HCT116 (cell line): ENCODE measurements around the gene ABCA8. TPM values are rescaled to one million over a fixed set of nuclear protein-coding genes. Genes with fewer than 3 reads are reported as not detected.
"Not testable (repeated sequence)": the region's sequence is repeated elsewhere in the genome, so short reads cannot be mapped to it uniquely, and the experiment has no call there.

Source experiments
- ATAC-seq: fragments of 200-7000 bp; cut with Tn5 transposase; 2 replicates; pipeline ENCODE4 v1.9.1; 2020; ENCODE audit warnings: mild to moderate bottlenecking, moderate library complexity
- BruUV-seq: library from RNA; stranded (reverse); fragments of 400-500 nt; replicated peaks from 2 replicates; lab custom pipeline; 2021; lab: Mats Ljungman, UMichigan
- CTCF ChIA-PET: fragments of 300-600 bp; sonication (Branson Sonifier 250); formaldehyde crosslinking; loops from one replicate; lab custom pipeline; 2021; ENCODE audit warnings: antibody characterized with exemption; lab: Charles Lee
- POLR2A ChIA-PET: fragments of 300-600, 350-600 bp; sonication (Branson Sonifier 250); formaldehyde crosslinking; loops from one replicate; lab custom pipeline; 2021; ENCODE audit warnings: antibody characterized with exemption; lab: Charles Lee
- RAD21 ChIA-PET, 2 experiments: fragments of 300-600 bp; sonication (Branson Sonifier 250); formaldehyde crosslinking; loops; one replicate each; lab custom pipeline; 2023; ENCODE audit warnings: low total read pairs in 2 of 2; ENCODE audit not compliant: uncharacterized antibody in 2 of 2, unreplicated experiment in 2 of 2, low non-redundant PET in 1 of 2; lab: Charles Lee
- DNase-seq: peaks from one replicate; pipeline ENCODE4 v3.0.0-alpha.2; 2010; ENCODE audit warnings: low read depth, low spot score
- H2AFZ ChIP-seq: fragments of 200-600 bp; shearing (Covaris generic), sonication (generic); 2 replicates; pipeline ENCODE4 v1.6.1; 2017; ENCODE audit warnings: low read depth, mixed run types, mixed read lengths, antibody characterized with exemption, low read length; ENCODE audit not compliant: poor library complexity, severe bottlenecking
- H3K27ac ChIP-seq: 2 replicates; pipeline ENCODE4 v1.5.1; 2012; ENCODE audit warnings: low read depth, low read length
- H3K27me3 ChIP-seq: fragments of 200-600 bp; sonication (generic); 2 replicates; pipeline ENCODE4 v1.6.1; 2016; ENCODE audit warnings: mixed run types, low read length, mixed read lengths; ENCODE audit not compliant: insufficient read depth
- H3K36me3 ChIP-seq, 2 experiments: fragments of 200-500 bp in 1 of 2; fragments of 200-600 bp in 1 of 2; sonication (Bioruptor generic) in 1 of 2; sonication (generic) in 1 of 2; 2 replicates each; pipeline versions ENCODE4 v1.5.1 to v1.6.1; 2014 to 2016; ENCODE audit warnings: low read length in 2 of 2, inconsistent platforms in 1 of 2, mixed read lengths in 1 of 2, mixed run types in 1 of 2; ENCODE audit not compliant: insufficient read depth in 2 of 2, control insufficient read depth in 1 of 2
- H3K4me1 ChIP-seq, 2 experiments: fragments of 200-600 bp in 1 of 2; sonication (generic) in 1 of 2; 2 replicates each; pipeline versions ENCODE4 v1.5.1 to v1.6.1; 2012 to 2017; ENCODE audit warnings: low read length in 2 of 2, inconsistent platforms in 1 of 2, mild to moderate bottlenecking in 1 of 2, mixed read lengths in 1 of 2, mixed run types in 1 of 2, moderate library complexity in 1 of 2; ENCODE audit not compliant: insufficient read depth in 2 of 2, control insufficient read depth in 1 of 2
- H3K4me2 ChIP-seq: fragments of 200-600 bp; sonication (generic); 2 replicates; pipeline ENCODE4 v1.6.1; 2017; ENCODE audit warnings: mixed run types, low read length, mixed read lengths
- H3K4me3 ChIP-seq, 2 experiments: fragments of 200-600 bp in 1 of 2; sonication (generic) in 1 of 2; replicated peaks in 1 of 2; 2 replicates each; pipeline ENCODE4 v1.5.1; 2011 to 2016; ENCODE audit warnings: low read length in 2 of 2, control low read depth in 1 of 2, low read depth in 1 of 2, mild to moderate bottlenecking in 1 of 2, mixed read lengths in 1 of 2, mixed run types in 1 of 2
- H3K79me2 ChIP-seq: fragments of 200-600 bp; sonication (generic); 2 replicates; pipeline ENCODE4 v1.6.1; 2017; ENCODE audit warnings: mild to moderate bottlenecking, mixed run types, low read length, moderate library complexity, mixed read lengths; ENCODE audit not compliant: insufficient read depth
- H3K9ac ChIP-seq: fragments of 200-600 bp; sonication (generic); 2 replicates; pipeline ENCODE4 v1.6.1; 2016; ENCODE audit warnings: low read length, mixed read lengths
- H3K9me2 ChIP-seq: fragments of 200-600 bp; sonication (generic), shearing (Covaris generic); 2 replicates; pipeline ENCODE4 v1.6.1; 2017; ENCODE audit warnings: mixed run types, mild to moderate bottlenecking, moderate library complexity; ENCODE audit not compliant: insufficient read depth
- H3K9me3 ChIP-seq, 2 experiments: fragments of 200-500 bp in 1 of 2; fragments of 200-600 bp in 1 of 2; sonication (Bioruptor generic) in 1 of 2; sonication (generic) in 1 of 2; 2 replicates each; pipeline ENCODE4 v1.6.1; 2014 to 2017; ENCODE audit warnings: low read length in 2 of 2, mixed read lengths in 2 of 2, inconsistent platforms in 1 of 2, low read depth in 1 of 2, mild to moderate bottlenecking in 1 of 2, mixed run types in 1 of 2, moderate library complexity in 1 of 2; ENCODE audit not compliant: control insufficient read depth in 1 of 2, insufficient read depth in 1 of 2
- H4K20me1 ChIP-seq: fragments of 200-600 bp; sonication (generic), shearing (Covaris generic); 2 replicates; pipeline ENCODE4 v1.6.1; 2017; ENCODE audit warnings: mixed run types, mild to moderate bottlenecking, moderate library complexity; ENCODE audit not compliant: insufficient read depth
- CBX3 ChIP-seq: IDR thresholded peaks from 2 replicates; pipeline ENCODE4 v1.6.1; 2012; ENCODE audit warnings: low read depth
- CEBPB ChIP-seq: IDR thresholded peaks from 2 replicates; pipeline ENCODE4 v1.6.1; 2012; ENCODE audit warnings: low read depth
- EGR1 ChIP-seq: IDR thresholded peaks from 2 replicates; pipeline ENCODE4 v1.6.1; 2012; ENCODE audit warnings: low read depth
- ELF1 ChIP-seq: IDR thresholded peaks from 2 replicates; pipeline ENCODE4 v1.6.1; 2012; ENCODE audit warnings: low read depth, borderline replicate concordance
- EZH2 ChIP-seq: fragments of 200-600 bp; sonication (generic); IDR thresholded peaks from 2 replicates; pipeline ENCODE4 v1.6.1; 2017; ENCODE audit warnings: antibody characterized with exemption, mixed run types
- EZH2phosphoT487 ChIP-seq: fragments of 200-600 bp; IDR thresholded peaks from 2 replicates; pipeline ENCODE4 v1.6.1; 2018; ENCODE audit warnings: antibody characterized with exemption, borderline replicate concordance
- JUND ChIP-seq: IDR thresholded peaks from 2 replicates; pipeline ENCODE4 v1.6.1; 2012
- POLR2A ChIP-seq: IDR thresholded peaks from 2 replicates; pipeline ENCODE4 v1.7.0; 2011; ENCODE audit warnings: borderline replicate concordance; ENCODE audit not compliant: insufficient read depth, insufficient read length; ENCODE audit errors: extremely low read depth
- POLR2AphosphoS5 ChIP-seq: IDR thresholded peaks from 2 replicates; pipeline ENCODE4 v1.6.1; 2011; ENCODE audit warnings: mild to moderate bottlenecking, low read depth, low read length, moderate library complexity
- RAD21 ChIP-seq: IDR thresholded peaks from 2 replicates; pipeline ENCODE4 v1.6.1; 2012; ENCODE audit warnings: low read depth, mild to moderate bottlenecking
- SP1 ChIP-seq: IDR thresholded peaks from 2 replicates; pipeline ENCODE4 v1.6.1; 2012; ENCODE audit warnings: low read depth
- SRF ChIP-seq: IDR thresholded peaks from 2 replicates; pipeline ENCODE4 v1.6.1; 2012; ENCODE audit warnings: low read depth
- TCF7L2 ChIP-seq: IDR thresholded peaks from 2 replicates; pipeline ENCODE4 v1.7.0; 2011; ENCODE audit warnings: borderline replicate concordance, inconsistent platforms; ENCODE audit not compliant: insufficient read depth, insufficient read length; ENCODE audit errors: extremely low read depth
- ZNF274 ChIP-seq: fragments of 200-500 bp; sonication (Bioruptor generic); IDR thresholded peaks from 2 replicates; pipeline ENCODE4 v1.6.1; 2014; ENCODE audit warnings: mild to moderate bottlenecking, low read depth, low read length, inconsistent platforms
- intact Hi-C: fragments of 100-400 bp; cut with micrococcal nuclease; formaldehyde crosslinking; loops from 2 replicates; pipeline ENCODE4 v1.10.0; 2022
- total RNA-seq: library from RNA; stranded (reverse); gene quantifications from one replicate; pipeline ENCODE4 v1.2.1, GENCODE V29; 2021; ENCODE audit not compliant: unreplicated experiment
- TF ChIP-seq, protein P1 (sequence below): IDR thresholded peaks from 2 replicates; pipeline ENCODE4 v1.6.1; 2012
- TF ChIP-seq, protein P2 (sequence below): IDR thresholded peaks from 2 replicates; pipeline ENCODE4 v1.6.1; 2012; ENCODE audit warnings: low read depth
- TF ChIP-seq, protein P3 (sequence below), 3 experiments: fragments of 200-600 bp in 1 of 3; sonication (generic) in 1 of 3; IDR thresholded peaks in 2 of 3; conservative IDR thresholded peaks in 1 of 3; 2 replicates each; pipeline ENCODE4 v1.5.1; 2012 to 2017; ENCODE audit warnings: low read depth in 2 of 3, low read length in 2 of 3, antibody characterized with exemption in 1 of 3, borderline replicate concordance in 1 of 3, control low read depth in 1 of 3, mild to moderate bottlenecking in 1 of 3, mixed read lengths in 1 of 3, mixed run types in 1 of 3, moderate library complexity in 1 of 3; ENCODE audit not compliant: insufficient read depth in 1 of 3

The ABCA8 gene
- total RNA-seq, 1 experiment from 2014 or later = 0.44 TPM

DNA sequence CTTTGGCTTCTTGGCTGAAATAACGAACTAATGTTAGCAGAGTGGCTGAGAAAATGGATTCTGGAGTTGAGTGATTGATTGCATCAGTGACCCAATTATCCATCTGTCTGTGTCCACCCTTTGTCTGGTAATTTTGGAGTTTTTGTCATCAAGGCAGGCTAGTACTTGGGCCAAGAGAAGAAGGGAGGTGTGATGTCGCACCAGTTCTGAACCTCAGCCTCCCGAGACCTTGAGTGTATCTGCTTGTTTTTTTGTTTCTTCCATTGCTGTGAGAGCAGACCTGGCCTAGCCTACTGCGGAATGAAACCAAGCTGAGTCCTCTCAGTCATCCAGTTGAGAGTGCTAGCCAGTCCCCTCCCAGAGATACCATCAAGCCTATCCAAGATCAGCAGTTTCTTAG, 4.5 kb downstream of the ABCA8 start:
- TF ChIP-seq JUND (no peak), EZH2phosphoT487 (no peak), SRF (no peak), RAD21 (no peak), SP1 (no peak), POLR2AphosphoS5 (no peak), ZNF274 (no peak), EZH2 (no peak), CEBPB (no peak), POLR2A (no peak), CBX3 (no peak), TCF7L2 (no peak), ELF1 (no peak), EGR1 (no peak)
- TF ChIP-seq, protein P1, sequence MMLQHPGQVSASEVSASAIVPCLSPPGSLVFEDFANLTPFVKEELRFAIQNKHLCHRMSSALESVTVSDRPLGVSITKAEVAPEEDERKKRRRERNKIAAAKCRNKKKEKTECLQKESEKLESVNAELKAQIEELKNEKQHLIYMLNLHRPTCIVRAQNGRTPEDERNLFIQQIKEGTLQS = no peak
- TF ChIP-seq, protein P2, sequence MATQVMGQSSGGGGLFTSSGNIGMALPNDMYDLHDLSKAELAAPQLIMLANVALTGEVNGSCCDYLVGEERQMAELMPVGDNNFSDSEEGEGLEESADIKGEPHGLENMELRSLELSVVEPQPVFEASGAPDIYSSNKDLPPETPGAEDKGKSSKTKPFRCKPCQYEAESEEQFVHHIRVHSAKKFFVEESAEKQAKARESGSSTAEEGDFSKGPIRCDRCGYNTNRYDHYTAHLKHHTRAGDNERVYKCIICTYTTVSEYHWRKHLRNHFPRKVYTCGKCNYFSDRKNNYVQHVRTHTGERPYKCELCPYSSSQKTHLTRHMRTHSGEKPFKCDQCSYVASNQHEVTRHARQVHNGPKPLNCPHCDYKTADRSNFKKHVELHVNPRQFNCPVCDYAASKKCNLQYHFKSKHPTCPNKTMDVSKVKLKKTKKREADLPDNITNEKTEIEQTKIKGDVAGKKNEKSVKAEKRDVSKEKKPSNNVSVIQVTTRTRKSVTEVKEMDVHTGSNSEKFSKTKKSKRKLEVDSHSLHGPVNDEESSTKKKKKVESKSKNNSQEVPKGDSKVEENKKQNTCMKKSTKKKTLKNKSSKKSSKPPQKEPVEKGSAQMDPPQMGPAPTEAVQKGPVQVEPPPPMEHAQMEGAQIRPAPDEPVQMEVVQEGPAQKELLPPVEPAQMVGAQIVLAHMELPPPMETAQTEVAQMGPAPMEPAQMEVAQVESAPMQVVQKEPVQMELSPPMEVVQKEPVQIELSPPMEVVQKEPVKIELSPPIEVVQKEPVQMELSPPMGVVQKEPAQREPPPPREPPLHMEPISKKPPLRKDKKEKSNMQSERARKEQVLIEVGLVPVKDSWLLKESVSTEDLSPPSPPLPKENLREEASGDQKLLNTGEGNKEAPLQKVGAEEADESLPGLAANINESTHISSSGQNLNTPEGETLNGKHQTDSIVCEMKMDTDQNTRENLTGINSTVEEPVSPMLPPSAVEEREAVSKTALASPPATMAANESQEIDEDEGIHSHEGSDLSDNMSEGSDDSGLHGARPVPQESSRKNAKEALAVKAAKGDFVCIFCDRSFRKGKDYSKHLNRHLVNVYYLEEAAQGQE = no peak
- TF ChIP-seq, protein P3, sequence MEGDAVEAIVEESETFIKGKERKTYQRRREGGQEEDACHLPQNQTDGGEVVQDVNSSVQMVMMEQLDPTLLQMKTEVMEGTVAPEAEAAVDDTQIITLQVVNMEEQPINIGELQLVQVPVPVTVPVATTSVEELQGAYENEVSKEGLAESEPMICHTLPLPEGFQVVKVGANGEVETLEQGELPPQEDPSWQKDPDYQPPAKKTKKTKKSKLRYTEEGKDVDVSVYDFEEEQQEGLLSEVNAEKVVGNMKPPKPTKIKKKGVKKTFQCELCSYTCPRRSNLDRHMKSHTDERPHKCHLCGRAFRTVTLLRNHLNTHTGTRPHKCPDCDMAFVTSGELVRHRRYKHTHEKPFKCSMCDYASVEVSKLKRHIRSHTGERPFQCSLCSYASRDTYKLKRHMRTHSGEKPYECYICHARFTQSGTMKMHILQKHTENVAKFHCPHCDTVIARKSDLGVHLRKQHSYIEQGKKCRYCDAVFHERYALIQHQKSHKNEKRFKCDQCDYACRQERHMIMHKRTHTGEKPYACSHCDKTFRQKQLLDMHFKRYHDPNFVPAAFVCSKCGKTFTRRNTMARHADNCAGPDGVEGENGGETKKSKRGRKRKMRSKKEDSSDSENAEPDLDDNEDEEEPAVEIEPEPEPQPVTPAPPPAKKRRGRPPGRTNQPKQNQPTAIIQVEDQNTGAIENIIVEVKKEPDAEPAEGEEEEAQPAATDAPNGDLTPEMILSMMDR (IDR thresholded peaks at IDR 0.05 in 2 of 3, conservative IDR thresholded peaks at IDR 0.05 in 1 of 3; ENCODE audit: borderline replicate concordance in 1 of 3, insufficient read depth in 1 of 3, low read depth in 2 of 3, low read length in 2 of 3) = no peak
- CTCF ChIA-PET = no interaction called here
- Histone ChIP-seq H3K9me3 (no peaks in the 10 kb centered on the region), H3K4me3 (no peak overlapping the region), H3K27me3 (no peaks in the 10 kb centered on the region), H3K36me3 (no peaks in the 10 kb centered on the region), H3K9ac (no peak overlapping the region), H4K20me1 (no peaks in the 10 kb centered on the region), H3K79me2 (no peaks in the 10 kb centered on the region), H3K27ac (no peak overlapping the region), H2AFZ (no peak overlapping the region), H3K4me1 (no peaks in the 10 kb centered on the region), H3K9me2 (no peaks in the 10 kb centered on the region), H3K4me2 (no peak overlapping the region)
- POLR2A ChIA-PET = no interaction called here
- DNase-seq (no peak), ATAC-seq (no peak)
- BruUV-seq = no TSS peak
- RAD21 ChIA-PET = no interaction called here
- intact Hi-C loops = no loop called here

- H3K9me2 ChIP-seq, H3K4me3 ChIP-seq, POLR2A ChIA-PET, H3K4me1 ChIP-seq, intact Hi-C loops, RAD21 ChIA-PET, CTCF ChIA-PET, H3K79me2 ChIP-seq, H3K4me2 ChIP-seq, H3K9me3 ChIP-seq, H3K9ac ChIP-seq, H4K20me1 ChIP-seq, ATAC-seq, H3K27ac ChIP-seq, H3K27me3 ChIP-seq, BruUV-seq, DNase-seq, H2AFZ ChIP-seq, H3K36me3 ChIP-seq: not testable (repeated sequence)
Measured at GRCh38 chr17:68947868-68948267, 7.3 kb downstream of the ABCA8 start.
